ENCODE measurements around the gene IGFN1. TPM values are rescaled to one million over a fixed set of nuclear protein-coding genes. Genes with fewer than 3 reads are reported as not detected.

IGFN1 gene
- total and polyA plus RNA-seq, 2 donors (not counting 3 experiments of a cell fraction or from before 2014, with no cell fraction given): not detected

GRCh38 chr1:201253411-201253810, 62.8 kb downstream of the IGFN1 start:
- Histone ChIP-seq H3K79me2 (ENCODE audit: control insufficient read depth, insufficient read depth, low read length) (no peaks in the 10 kb centered on the region), H3K9ac (replicated peaks; ENCODE audit: extremely low read depth, insufficient read depth, low read length) (no peak overlapping the region)
- FAIRE-seq: no peak

GRCh38 chr1:201253906-201254624, 63.4 kb downstream of the IGFN1 start:
- Histone ChIP-seq H4K20me1 (replicated peaks; ENCODE audit: control insufficient read depth, extremely low read depth, insufficient read depth, low read length) (no peaks in the 10 kb centered on the region), H3K9ac (replicated peaks; ENCODE audit: extremely low read depth, insufficient read depth, low read length) (no peak overlapping the region), H3K27ac (ENCODE audit: insufficient read depth, low read depth, low read length) (no peak overlapping the region), H3K79me2 (ENCODE audit: control insufficient read depth, insufficient read depth, low read length) (no peaks in the 10 kb centered on the region), H3K36me3 (ENCODE audit: control insufficient read depth in 2 of 2, extremely low read depth in 1 of 2, insufficient read depth in 2 of 2, low read length in 2 of 2) (no peaks in the 10 kb centered on the region), H3K9me1 (replicated peaks; ENCODE audit: control insufficient read depth, extremely low read depth, insufficient read depth, low read length) (no peaks in the 10 kb centered on the region), H3K4me3 (replicated peaks in 1 of 3; ENCODE audit: insufficient read depth in 1 of 3, low read depth in 1 of 3, low read length in 3 of 3) (no peak overlapping the region), H2AFZ (ENCODE audit: low read depth, low read length) (no peak overlapping the region), H3K4me2 (ENCODE audit: insufficient read depth, low read length) (no peak overlapping the region), H3K27me3 (ENCODE audit: control insufficient read depth in 2 of 2, insufficient read depth in 2 of 2, low read length in 2 of 2) (peaks cover 0 to 3% of the 10 kb centered on the region in 2 experiments), H3K9me3 (replicated peaks; ENCODE audit: control insufficient read depth, insufficient read depth, low read length) (no peaks in the 10 kb centered on the region), H3K4me1 (ENCODE audit: control insufficient read depth, extremely low read depth, insufficient read depth, low read length) (no peaks in the 10 kb centered on the region)
- dilution Hi-C loops (cut with MboI; ENCODE audit: extremely low pct_ligation_motif_present, low sequenced_read_pairs): no loop called here
- no peak for DNase-seq (ENCODE audit: low read depth, low spot score)
- intact Hi-C loops (cut with micrococcal nuclease): loop anchor here (1.0 kb wide), 1 partner anchor 92 kb away; no protein-coding TSS in a partner anchor
- ChIA-PET POLR2A (no interaction called here), CTCF (interaction anchor here (0.6 to 5.3 kb wide), 14 partner anchors 8 to 155 kb away, joined by 3 to 109 read pairs (median 4); partner anchors contain the start of gene PKP1)
- FAIRE-seq: no peak
- BruUV-seq (replicated peaks): no TSS peak
- no peak for TF ChIP-seq FOS (IDR thresholded peaks at IDR 0.05; ENCODE audit: borderline replicate concordance, insufficient read depth, low read length)
- no peak for TF ChIP-seq JUN (IDR thresholded peaks at IDR 0.05; ENCODE audit: borderline replicate concordance, insufficient read depth, insufficient read length, low read depth)
- no peak for TF ChIP-seq MAX (IDR thresholded peaks at IDR 0.05; ENCODE audit: insufficient read depth, insufficient read length)
- TF ChIP-seq MYC (IDR thresholded peaks at IDR 0.05; ENCODE audit: low read depth, low read length): no peak
- TF ChIP-seq EZH2 (IDR thresholded peaks at IDR 0.05; ENCODE audit: borderline replicate concordance, low read depth, low read length, severe bottlenecking): no peak
- TF ChIP-seq POLR2AphosphoS5 (IDR thresholded peaks at IDR 0.05; ENCODE audit: insufficient read depth, low read depth, low read length): no peak
- TF ChIP-seq POLR2A (IDR thresholded peaks at IDR 0.05; ENCODE audit: low read depth, low read length): no peak
- TF ChIP-seq GATA2 (IDR thresholded peaks at IDR 0.05; ENCODE audit: insufficient read depth, insufficient read length, low read depth, low read length): no peak
- TF ChIP-seq CTCF (IDR thresholded peaks at IDR 0.05; ENCODE audit: extremely low read depth in 1 of 2, insufficient read depth in 1 of 2, low read depth in 1 of 2, low read length in 2 of 2): no peak

More at GRCh38 chr1:201253411-201253810, 62.8 kb downstream of the IGFN1 start:
- H3K27me3 ChIP-seq (ENCODE audit: control insufficient read depth in 2 of 2, insufficient read depth in 2 of 2, low read length in 2 of 2): peaks cover 0 to 4% of the 10 kb centered on the region in 2 experiments
- intact Hi-C loops (cut with micrococcal nuclease): no loop called here
- dilution Hi-C loops (cut with MboI; ENCODE audit: extremely low pct_ligation_motif_present, low sequenced_read_pairs): no loop called here
- H3K4me2 ChIP-seq (ENCODE audit: insufficient read depth, low read length): no peak overlapping the region
- no peak overlapping the region for H2AFZ ChIP-seq (ENCODE audit: low read depth, low read length)
- ChIA-PET CTCF (interaction anchor here (0.9 to 5.3 kb wide), 6 partner anchors 13 to 112 kb away, joined by 3 to 109 read pairs (median 5); no protein-coding TSS in a partner anchor), POLR2A (no interaction called here)
- H3K27ac ChIP-seq (ENCODE audit: insufficient read depth, low read depth, low read length): no peak overlapping the region
- no peaks in the 10 kb centered on the region for H3K36me3 ChIP-seq (ENCODE audit: control insufficient read depth in 2 of 2, extremely low read depth in 1 of 2, insufficient read depth in 2 of 2, low read length in 2 of 2)
- DNase-seq (ENCODE audit: low read depth, low spot score): no peak
- H4K20me1 ChIP-seq (replicated peaks; ENCODE audit: control insufficient read depth, extremely low read depth, insufficient read depth, low read length): no peaks in the 10 kb centered on the region
- no peaks in the 10 kb centered on the region for H3K9me3 ChIP-seq (replicated peaks; ENCODE audit: control insufficient read depth, insufficient read depth, low read length)
- no TSS peak for BruUV-seq (replicated peaks)
- H3K4me1 ChIP-seq (ENCODE audit: control insufficient read depth, extremely low read depth, insufficient read depth, low read length): no peaks in the 10 kb centered on the region
- H3K9me1 ChIP-seq (replicated peaks; ENCODE audit: control insufficient read depth, extremely low read depth, insufficient read depth, low read length): no peaks in the 10 kb centered on the region
- TF ChIP-seq GATA2 (IDR thresholded peaks at IDR 0.05; ENCODE audit: insufficient read depth, insufficient read length, low read depth, low read length) (no peak), POLR2AphosphoS5 (IDR thresholded peaks at IDR 0.05; ENCODE audit: insufficient read depth, low read depth, low read length) (no peak), POLR2A (IDR thresholded peaks at IDR 0.05; ENCODE audit: low read depth, low read length) (no peak), FOS (IDR thresholded peaks at IDR 0.05; ENCODE audit: borderline replicate concordance, insufficient read depth, low read length) (no peak), MYC (IDR thresholded peaks at IDR 0.05; ENCODE audit: low read depth, low read length) (no peak)
- H3K4me3 ChIP-seq (replicated peaks in 1 of 3; ENCODE audit: insufficient read depth in 1 of 3, low read depth in 1 of 3, low read length in 3 of 3): no peak overlapping the region

All from endothelial cell of umbilical vein (primary cell).